Left lung (tissue), 10 donors: ENCODE results near the gene DNAH10. TPM values are rescaled to one million over a fixed set of nuclear protein-coding genes. Genes with fewer than 3 reads are reported as not detected.

Source experiments
- ATAC-seq: fragments of 200-7000 bp; cut with Tn5 transposase; one replicate; pipeline ENCODE4 v1.9.1; 2020; ENCODE audit warnings: moderate library complexity
- DNase-seq, 4 donors: peaks; one replicate each; pipeline ENCODE4 v3.0.0-alpha.2; 2013 to 2020
- H3K27ac ChIP-seq, 2 donors: fragments of 200-600 bp; sonication (generic) in 1 of 2; one replicate each; pipeline versions ENCODE4 v1.5.0 to v1.8.0; 2020 to 2021
- H3K27me3 ChIP-seq, 2 donors: fragments of 200-600 bp; sonication (generic) in 1 of 2; one replicate each; pipeline versions ENCODE4 v1.5.0 to v1.8.0; 2020 to 2021
- H3K36me3 ChIP-seq, 2 donors: fragments of 200-600 bp; sonication (generic) in 1 of 2; one replicate each; pipeline versions ENCODE4 v1.5.0 to v1.8.0; 2020 to 2021
- H3K4me1 ChIP-seq, 2 donors: fragments of 200-600 bp; one replicate each; pipeline ENCODE4 v1.8.0; 2021
- H3K4me3 ChIP-seq, 2 donors: fragments of 200-600 bp; sonication (generic) in 1 of 2; one replicate each; pipeline versions ENCODE4 v1.5.0 to v1.8.0; 2020 to 2021; ENCODE audit warnings: mild to moderate bottlenecking in 1 of 2
- H3K9me3 ChIP-seq, 2 donors: fragments of 200-600 bp; sonication (generic) in 1 of 2; one replicate each; pipeline versions ENCODE4 v1.5.0 to v1.8.0; 2020 to 2021
- intact Hi-C, 2 donors: fragments of 100-400 bp; cut with DNase I; formaldehyde crosslinking; loops; one replicate each; pipeline versions ENCODE4 v1.11.2 to v1.14.2; 2022
- polyA plus RNA-seq, 6 donors: library from polyadenylated mRNA; unstranded; fragments of 120-200 nt; gene quantifications; one replicate each; pipeline ENCODE4 v1.2.1, GENCODE V29; 2013; ENCODE audit not compliant: insufficient read length in 6 of 6
- total RNA-seq, 2 donors: library from RNA; stranded (reverse); fragmentation: NEBNext Ultra II Directional; extraction: Animal tissue kit (Norgen Biotek cat#: 25700); gene quantifications; one replicate each; pipeline ENCODE4 v1.2.1, GENCODE V29; 2021
- TF ChIP-seq, protein P1 (sequence below), 2 donors: fragments of 200-600 bp; sonication (generic) in 1 of 2; IDR thresholded peaks; one replicate each; pipeline versions ENCODE4 v1.5.0 to v1.8.0; 2021; ENCODE audit warnings: antibody characterized with exemption in 2 of 2
- donor health status: DM: no; HTN: yes; CAD: no.
- donor health status: DM: no; HTN: no; CAD: no.

Gene DNAH10
- total and polyA plus RNA-seq, 8 donors: 0.79 to 10.4 (median 6.5) TPM

GRCh38 chr12:123856681-123857080 lies 94.6 kb downstream of the DNAH10 start:
- TF ChIP-seq, protein P1, sequence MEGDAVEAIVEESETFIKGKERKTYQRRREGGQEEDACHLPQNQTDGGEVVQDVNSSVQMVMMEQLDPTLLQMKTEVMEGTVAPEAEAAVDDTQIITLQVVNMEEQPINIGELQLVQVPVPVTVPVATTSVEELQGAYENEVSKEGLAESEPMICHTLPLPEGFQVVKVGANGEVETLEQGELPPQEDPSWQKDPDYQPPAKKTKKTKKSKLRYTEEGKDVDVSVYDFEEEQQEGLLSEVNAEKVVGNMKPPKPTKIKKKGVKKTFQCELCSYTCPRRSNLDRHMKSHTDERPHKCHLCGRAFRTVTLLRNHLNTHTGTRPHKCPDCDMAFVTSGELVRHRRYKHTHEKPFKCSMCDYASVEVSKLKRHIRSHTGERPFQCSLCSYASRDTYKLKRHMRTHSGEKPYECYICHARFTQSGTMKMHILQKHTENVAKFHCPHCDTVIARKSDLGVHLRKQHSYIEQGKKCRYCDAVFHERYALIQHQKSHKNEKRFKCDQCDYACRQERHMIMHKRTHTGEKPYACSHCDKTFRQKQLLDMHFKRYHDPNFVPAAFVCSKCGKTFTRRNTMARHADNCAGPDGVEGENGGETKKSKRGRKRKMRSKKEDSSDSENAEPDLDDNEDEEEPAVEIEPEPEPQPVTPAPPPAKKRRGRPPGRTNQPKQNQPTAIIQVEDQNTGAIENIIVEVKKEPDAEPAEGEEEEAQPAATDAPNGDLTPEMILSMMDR (IDR thresholded peaks at IDR 0.05): no peak
- DNase-seq (no peak), ATAC-seq (no peak)
- Histone ChIP-seq H3K27ac (no peak overlapping the region), H3K4me1 (no peaks in the 10 kb centered on the region), H3K4me3 (no peak overlapping the region), H3K9me3 (no peaks in the 10 kb centered on the region), H3K36me3 (no peaks in the 10 kb centered on the region), H3K27me3 (peaks cover 0 to 6% of the 10 kb centered on the region in 2 donors)
- intact Hi-C loops: no loop called here

DNA sequence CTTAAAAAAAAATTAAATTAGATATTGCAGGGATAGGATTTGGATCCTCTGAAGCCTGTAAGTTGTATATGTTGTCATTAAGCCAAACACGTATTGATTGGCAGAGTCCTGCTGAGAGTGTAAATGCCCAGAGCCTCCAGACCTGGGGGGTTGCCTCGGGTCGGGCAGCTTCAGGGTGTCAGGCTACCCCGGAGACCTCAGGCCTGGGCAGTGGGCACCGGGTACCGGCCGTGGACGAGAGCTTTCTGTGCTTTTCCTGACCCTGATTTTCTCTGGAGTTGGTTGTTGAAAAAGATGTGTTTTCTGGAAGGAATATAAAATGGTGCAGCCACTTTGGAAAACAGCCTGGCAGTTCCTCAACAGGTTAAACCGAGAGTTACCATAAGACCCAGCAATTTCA lies 96.1 kb downstream of the DNAH10 start:
- H3K36me3 ChIP-seq: no peaks in the 10 kb centered on the region
- H3K4me3 ChIP-seq: no peak overlapping the region
- H3K27ac ChIP-seq: no peak overlapping the region
- ATAC-seq (no peak), DNase-seq (no peak)
- TF ChIP-seq, protein P1 (IDR thresholded peaks at IDR 0.05): no peak
- H3K4me1 ChIP-seq: no peaks in the 10 kb centered on the region
- peaks cover 0 to 6% of the 10 kb centered on the region in 2 donors for H3K27me3 ChIP-seq
- intact Hi-C loops: no loop called here
- no peaks in the 10 kb centered on the region for H3K9me3 ChIP-seq

DNA sequence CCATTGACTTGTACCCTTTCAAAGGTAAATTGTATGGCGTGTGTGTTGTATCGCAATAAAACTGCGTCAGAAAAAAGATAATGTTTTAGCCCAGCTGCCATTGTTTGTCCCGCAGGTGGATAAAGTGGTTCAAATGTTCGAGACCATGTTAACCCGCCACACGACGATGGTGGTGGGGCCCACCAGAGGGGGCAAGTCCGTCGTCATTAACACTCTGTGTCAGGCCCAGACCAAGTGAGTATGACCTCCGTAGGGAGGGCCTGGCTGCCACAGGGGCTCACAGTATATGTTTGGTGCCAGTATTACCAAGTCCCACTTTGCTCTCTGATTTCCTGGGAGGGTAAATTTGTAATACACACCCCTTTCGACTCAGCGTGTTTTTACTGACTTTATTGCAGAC lies 96.9 kb downstream of the DNAH10 start:
- TF ChIP-seq, protein P1 (IDR thresholded peaks at IDR 0.05): no peak

DNA sequence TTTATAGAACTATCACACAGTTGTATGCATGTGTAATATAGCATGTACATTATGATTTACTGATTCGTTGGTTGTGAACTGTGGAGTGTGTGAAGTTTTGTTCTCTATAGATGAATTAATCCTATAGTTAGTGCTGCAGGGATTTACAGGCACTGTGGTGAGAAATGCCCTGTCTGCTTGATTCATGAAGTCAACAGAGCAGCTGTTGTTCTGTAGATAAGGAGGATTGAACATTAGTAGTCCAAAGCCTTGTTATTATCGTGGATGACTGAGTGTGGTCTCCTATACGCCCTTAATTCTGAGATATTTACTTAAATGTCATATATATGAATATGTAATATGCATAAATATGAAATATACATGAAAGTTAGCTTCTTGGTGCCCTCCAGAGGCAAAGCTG lies 98.3 kb downstream of the DNAH10 start:
- H3K4me1 ChIP-seq: no peaks in the 10 kb centered on the region
- H3K36me3 ChIP-seq: no peaks in the 10 kb centered on the region
- intact Hi-C loops: no loop called here
- H3K4me3 ChIP-seq: no peak overlapping the region
- no peak overlapping the region for H3K27ac ChIP-seq
- H3K27me3 ChIP-seq: peaks cover 0 to 4% of the 10 kb centered on the region in 2 donors
- no peaks in the 10 kb centered on the region for H3K9me3 ChIP-seq
- peak in 1 of 4 donors; percentile 5 for DNase-seq
- no peak for ATAC-seq
- TF ChIP-seq, protein P1 (IDR thresholded peaks at IDR 0.05): no peak

More for the DNA sequence above, 96.9 kb downstream of the DNAH10 start:
- DNase-seq (no peak), ATAC-seq (no peak)
- no peak overlapping the region for H3K27ac ChIP-seq
- intact Hi-C loops: no loop called here
- peaks cover 0 to 6% of the 10 kb centered on the region in 2 donors for H3K27me3 ChIP-seq
- no peak overlapping the region for H3K4me3 ChIP-seq
- H3K36me3 ChIP-seq: no peaks in the 10 kb centered on the region
- H3K4me1 ChIP-seq: no peaks in the 10 kb centered on the region
- H3K9me3 ChIP-seq: no peaks in the 10 kb centered on the region

- Histone ChIP-seq H3K27me3 (no peaks in the 10 kb centered on the region), H3K9me3 (no peaks in the 10 kb centered on the region), H3K36me3 (no peaks in the 10 kb centered on the region), H3K27ac (no peak overlapping the region), H3K4me3 (no peak overlapping the region), H3K4me1 (no peaks in the 10 kb centered on the region)
- TF ChIP-seq, protein P1 (IDR thresholded peaks at IDR 0.05): no peak
- DNase-seq (no peak), ATAC-seq (no peak)
- intact Hi-C loops: no loop called here
Observed at GRCh38 chr12:123861392-123861791, 99.3 kb downstream of the DNAH10 start.
